Bone marrow (tissue), 2 donors: ENCODE data around the gene FXYD3.
"Not testable (repeated sequence)": the region's sequence is repeated elsewhere in the genome, so short reads cannot be mapped to it uniquely, and the experiment has no call there.

Experiments
- DNase-seq, 2 donors: peaks; one replicate each; lab custom pipeline; 2025; lab: John Stamatoyannopoulos, UW

FXYD3 gene

GRCh38 chr19:35086455-35086854 lies 29.2 kb upstream of the FXYD3 start:
- DNase-seq = no peak

- DNase-seq = no peak
These were observed 28.2 kb upstream of the FXYD3 start for GRCh38 chr19:35087393-35087792.

GRCh38 chr19:35088131-35088913 lies 27.3 kb upstream of the FXYD3 start:
- no peak for DNase-seq

- DNase-seq = no peak
These were observed 26.1 kb upstream of the FXYD3 start for GRCh38 chr19:35089554-35089953.

- DNase-seq = no peak
These were observed 25.5 kb upstream of the FXYD3 start for GRCh38 chr19:35090160-35090505.

GRCh38 chr19:35090506-35091214 lies 25.0 kb upstream of the FXYD3 start:
- peak in 1 of 2 donors; percentile 44 for DNase-seq

- DNase-seq = no peak
These were observed 22.2 kb upstream of the FXYD3 start for GRCh38 chr19:35093430-35093829.

GRCh38 chr19:35093941-35094647 lies 21.5 kb upstream of the FXYD3 start:
- DNase-seq = no peak

- DNase-seq = no peak
These were observed 21.0 kb upstream of the FXYD3 start for GRCh38 chr19:35094656-35095055.

- no peak for DNase-seq
These were observed 19.8 kb upstream of the FXYD3 start for GRCh38 chr19:35095667-35096368.

GRCh38 chr19:35098413-35099049 lies 17.1 kb upstream of the FXYD3 start:
- no peak for DNase-seq

GRCh38 chr19:35099155-35099896 lies 16.3 kb upstream of the FXYD3 start:
- no peak for DNase-seq

- DNase-seq = no peak
These were observed 15.7 kb upstream of the FXYD3 start for GRCh38 chr19:35099897-35100275.

GRCh38 chr19:35100588-35101533 lies 14.8 kb upstream of the FXYD3 start:
- DNase-seq = no peak

- not testable (repeated sequence) for DNase-seq
These were observed 13.7 kb upstream of the FXYD3 start for GRCh38 chr19:35101949-35102348.

GRCh38 chr19:35103614-35104013 lies 12.0 kb upstream of the FXYD3 start:
- not testable (repeated sequence) for DNase-seq

GRCh38 chr19:35104361-35104760 lies 11.3 kb upstream of the FXYD3 start:
- no peak for DNase-seq

GRCh38 chr19:35105047-35105410 lies 10.6 kb upstream of the FXYD3 start:
- DNase-seq = no peak

- DNase-seq = no peak
These were observed 10.0 kb upstream of the FXYD3 start for GRCh38 chr19:35105411-35106290.
